ENCODE measurements around the gene IP6K1.

The IP6K1 gene

GRCh38 chr3:49723296-49723627 is 63.1 kb downstream of the IP6K1 start:
- Histone ChIP-seq H2AK5ac (ENCODE audit: low read length) (peak overlapping the region; percentile 29), H3K79me2 (ENCODE audit: control insufficient read depth, insufficient read depth, low read length) (peaks cover 7% of the 10 kb centered on the region), H3K9ac (ENCODE audit: low read length) (peak overlapping the region; percentile 85), H4K8ac (ENCODE audit: low read depth, low read length) (no peak overlapping the region), H2BK15ac (replicated peaks; ENCODE audit: low read depth) (no peak overlapping the region), H4K5ac (ENCODE audit: low read length) (no peak overlapping the region), H3K4ac (ENCODE audit: low read depth, low read length) (peak overlapping the region; percentile 17), H2BK5ac (ENCODE audit: low read length) (no peak overlapping the region), H3K18ac (ENCODE audit: low read length) (no peak overlapping the region), H3K23ac (ENCODE audit: low read length) (no peak overlapping the region), H2BK120ac (ENCODE audit: low read depth, low read length) (no peak overlapping the region), H3K27ac (ENCODE audit: low read depth, low read length) (no peak overlapping the region), H3K27me3 (ENCODE audit: insufficient read depth, low read length, poor library complexity) (no peaks in the 10 kb centered on the region), H3K4me2 (ENCODE audit: low read length) (peak overlapping the region; percentile 59), H3K79me1 (ENCODE audit: low read length) (peaks cover 12% of the 10 kb centered on the region), H3K36me3 (ENCODE audit: control insufficient read depth, insufficient read depth, low read length) (peaks cover 6% of the 10 kb centered on the region), H3K4me1 (ENCODE audit: control insufficient read depth, low read depth, low read length) (peaks cover 4% of the 10 kb centered on the region), H3K4me3 (ENCODE audit: low read length) (peak overlapping the region; percentile 74), H3K56ac (ENCODE audit: low read length) (peak overlapping the region; percentile 90)
- DNase-seq = peak; percentile 61
- WGBS (ENCODE audit: extremely low coverage, insufficient coverage, low lambda C conversion rate) = no CpG with 5 or more reads among the region's 20 CpGs

GRCh38 chr3:49722896-49723295 is 63.4 kb downstream of the IP6K1 start:
- Histone ChIP-seq H4K5ac (ENCODE audit: low read length) (no peak overlapping the region), H4K8ac (ENCODE audit: low read depth, low read length) (no peak overlapping the region), H3K4me2 (ENCODE audit: low read length) (peak overlapping the region; percentile 59), H3K79me2 (ENCODE audit: control insufficient read depth, insufficient read depth, low read length) (peaks cover 7% of the 10 kb centered on the region), H3K27me3 (ENCODE audit: insufficient read depth, low read length, poor library complexity) (no peaks in the 10 kb centered on the region), H3K23ac (ENCODE audit: low read length) (no peak overlapping the region), H3K27ac (ENCODE audit: low read depth, low read length) (no peak overlapping the region), H3K79me1 (ENCODE audit: low read length) (peaks cover 12% of the 10 kb centered on the region), H2AK5ac (ENCODE audit: low read length) (no peak overlapping the region), H2BK15ac (replicated peaks; ENCODE audit: low read depth) (no peak overlapping the region), H3K4me3 (ENCODE audit: low read length) (peak overlapping the region; percentile 74), H3K4ac (ENCODE audit: low read depth, low read length) (no peak overlapping the region), H3K56ac (ENCODE audit: low read length) (peak overlapping the region; percentile 90), H3K4me1 (ENCODE audit: control insufficient read depth, low read depth, low read length) (peaks cover 4% of the 10 kb centered on the region), H3K9ac (ENCODE audit: low read length) (peak overlapping the region; percentile 85), H2BK5ac (ENCODE audit: low read length) (no peak overlapping the region), H2BK120ac (ENCODE audit: low read depth, low read length) (no peak overlapping the region), H3K36me3 (ENCODE audit: control insufficient read depth, insufficient read depth, low read length) (peaks cover 6% of the 10 kb centered on the region), H3K18ac (ENCODE audit: low read length) (no peak overlapping the region)
- DNase-seq = no peak
- no CpG with 5 or more reads among the region's 8 CpGs for WGBS (ENCODE audit: extremely low coverage, insufficient coverage, low lambda C conversion rate)

GRCh38 chr3:49721896-49722781 is 64.2 kb downstream of the IP6K1 start:
- Histone ChIP-seq H3K56ac (ENCODE audit: low read length) (no peak overlapping the region), H3K79me1 (ENCODE audit: low read length) (peaks cover 12% of the 10 kb centered on the region), H3K4ac (ENCODE audit: low read depth, low read length) (no peak overlapping the region), H2BK5ac (ENCODE audit: low read length) (no peak overlapping the region), H3K27me3 (ENCODE audit: insufficient read depth, low read length, poor library complexity) (no peaks in the 10 kb centered on the region), H3K36me3 (ENCODE audit: control insufficient read depth, insufficient read depth, low read length) (peaks cover 4% of the 10 kb centered on the region), H4K5ac (ENCODE audit: low read length) (no peak overlapping the region), H3K4me3 (ENCODE audit: low read length) (no peak overlapping the region), H2BK15ac (replicated peaks; ENCODE audit: low read depth) (no peak overlapping the region), H4K8ac (ENCODE audit: low read depth, low read length) (no peak overlapping the region), H3K27ac (ENCODE audit: low read depth, low read length) (no peak overlapping the region), H2AK5ac (ENCODE audit: low read length) (no peak overlapping the region), H3K4me1 (ENCODE audit: control insufficient read depth, low read depth, low read length) (peaks cover 4% of the 10 kb centered on the region), H3K23ac (ENCODE audit: low read length) (no peak overlapping the region), H3K4me2 (ENCODE audit: low read length) (no peak overlapping the region), H3K18ac (ENCODE audit: low read length) (no peak overlapping the region), H3K9ac (ENCODE audit: low read length) (no peak overlapping the region), H2BK120ac (ENCODE audit: low read depth, low read length) (no peak overlapping the region), H3K79me2 (ENCODE audit: control insufficient read depth, insufficient read depth, low read length) (peaks cover 7% of the 10 kb centered on the region)
- no peak for DNase-seq
- no CpG with 5 or more reads among the region's 26 CpGs for WGBS (ENCODE audit: extremely low coverage, insufficient coverage, low lambda C conversion rate)

DNA sequence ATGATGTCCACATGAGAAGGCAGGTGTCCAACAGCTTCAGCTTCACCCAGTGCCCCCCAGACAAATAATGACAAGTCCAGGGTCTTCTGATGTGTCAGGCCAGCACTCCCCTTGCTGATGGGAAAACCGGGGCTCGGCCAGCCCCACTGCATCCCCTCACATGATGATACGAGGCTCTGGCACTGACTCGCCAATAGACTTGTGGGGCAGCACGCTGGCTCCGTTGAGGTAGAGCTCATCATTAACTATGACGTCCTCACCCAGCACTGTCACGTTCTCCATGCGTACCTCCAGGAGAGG is 64.8 kb downstream of the IP6K1 start:
- H3K79me2 ChIP-seq (ENCODE audit: control insufficient read depth, insufficient read depth, low read length) = peaks cover 7% of the 10 kb centered on the region
- no CpG with 5 or more reads among the region's 9 CpGs for WGBS (ENCODE audit: extremely low coverage, insufficient coverage, low lambda C conversion rate)

DNA sequence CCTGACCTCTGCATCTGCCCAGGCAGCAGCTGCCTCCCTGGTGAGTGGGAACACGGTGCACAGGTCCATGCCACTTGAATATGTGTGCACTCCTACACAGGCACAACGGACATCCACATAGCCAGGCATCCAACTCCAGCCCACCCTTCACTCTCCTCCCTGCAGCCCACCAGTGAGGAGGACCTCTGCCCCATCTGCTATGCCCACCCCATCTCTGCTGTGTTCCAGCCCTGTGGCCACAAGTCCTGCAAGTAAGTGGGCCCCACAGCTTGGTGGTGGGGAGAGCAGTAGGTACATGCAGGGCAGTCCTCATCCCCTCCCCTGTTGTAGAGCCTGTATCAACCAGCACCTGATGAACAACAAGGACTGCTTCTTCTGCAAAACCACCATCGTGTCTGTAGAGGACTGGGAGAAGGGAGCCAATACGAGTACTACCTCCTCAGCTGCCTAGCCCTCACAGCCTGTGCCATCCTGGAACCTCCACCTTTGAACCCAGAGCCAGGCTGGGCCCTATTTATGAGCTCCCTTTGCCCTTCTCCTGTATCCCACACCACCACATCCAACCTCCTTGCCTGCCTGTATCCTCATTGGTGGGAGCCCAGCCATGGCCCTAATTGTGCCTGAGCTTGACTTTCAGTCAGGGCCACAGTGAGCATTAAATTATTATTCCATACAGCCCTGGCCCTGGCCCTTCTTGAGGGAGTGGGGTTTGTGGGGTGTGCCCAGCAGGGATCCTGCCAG is 65.3 kb downstream of the IP6K1 start:
- no peak overlapping the region for H3K4me2 ChIP-seq (ENCODE audit: low read length)
- peaks cover 5% of the 10 kb centered on the region for H3K36me3 ChIP-seq (ENCODE audit: control insufficient read depth, insufficient read depth, low read length)
- no peak overlapping the region for H3K27ac ChIP-seq (ENCODE audit: low read depth, low read length)
- H4K5ac ChIP-seq (ENCODE audit: low read length) = no peak overlapping the region
- H3K23ac ChIP-seq (ENCODE audit: low read length) = no peak overlapping the region
- no peak for DNase-seq
- no peak overlapping the region for H3K4me3 ChIP-seq (ENCODE audit: low read length)
- H3K18ac ChIP-seq (ENCODE audit: low read length) = no peak overlapping the region
- H2AK5ac ChIP-seq (ENCODE audit: low read length) = no peak overlapping the region
- no peak overlapping the region for H3K56ac ChIP-seq (ENCODE audit: low read length)
- no peaks in the 10 kb centered on the region for H3K27me3 ChIP-seq (ENCODE audit: insufficient read depth, low read length, poor library complexity)
- no peak overlapping the region for H2BK120ac ChIP-seq (ENCODE audit: low read depth, low read length)
- peaks cover 7% of the 10 kb centered on the region for H3K79me2 ChIP-seq (ENCODE audit: control insufficient read depth, insufficient read depth, low read length)
- no peak overlapping the region for H2BK5ac ChIP-seq (ENCODE audit: low read length)
- H3K4ac ChIP-seq (ENCODE audit: low read depth, low read length) = no peak overlapping the region
- H3K9ac ChIP-seq (ENCODE audit: low read length) = no peak overlapping the region
- WGBS (ENCODE audit: extremely low coverage, insufficient coverage, low lambda C conversion rate) = no CpG with 5 or more reads among the region's 4 CpGs
- H4K8ac ChIP-seq (ENCODE audit: low read depth, low read length) = no peak overlapping the region
- no peak overlapping the region for H2BK15ac ChIP-seq (replicated peaks; ENCODE audit: low read depth)
- peaks cover 4% of the 10 kb centered on the region for H3K4me1 ChIP-seq (ENCODE audit: control insufficient read depth, low read depth, low read length)
- H3K79me1 ChIP-seq (ENCODE audit: low read length) = peaks cover 12% of the 10 kb centered on the region

More for the DNA sequence above, 64.8 kb downstream of the IP6K1 start:
- H3K79me1 ChIP-seq (ENCODE audit: low read length) = peaks cover 12% of the 10 kb centered on the region
- H2BK15ac ChIP-seq (replicated peaks; ENCODE audit: low read depth) = no peak overlapping the region
- no peak overlapping the region for H3K27ac ChIP-seq (ENCODE audit: low read depth, low read length)
- no peak overlapping the region for H2BK120ac ChIP-seq (ENCODE audit: low read depth, low read length)
- DNase-seq = no peak
- no peak overlapping the region for H3K18ac ChIP-seq (ENCODE audit: low read length)
- no peak overlapping the region for H4K8ac ChIP-seq (ENCODE audit: low read depth, low read length)
- no peak overlapping the region for H4K5ac ChIP-seq (ENCODE audit: low read length)
- H3K4me3 ChIP-seq (ENCODE audit: low read length) = no peak overlapping the region
- no peak overlapping the region for H3K9ac ChIP-seq (ENCODE audit: low read length)
- no peak overlapping the region for H3K56ac ChIP-seq (ENCODE audit: low read length)
- no peak overlapping the region for H3K4ac ChIP-seq (ENCODE audit: low read depth, low read length)
- H3K27me3 ChIP-seq (ENCODE audit: insufficient read depth, low read length, poor library complexity) = no peaks in the 10 kb centered on the region
- H3K36me3 ChIP-seq (ENCODE audit: control insufficient read depth, insufficient read depth, low read length) = peaks cover 4% of the 10 kb centered on the region
- peaks cover 4% of the 10 kb centered on the region for H3K4me1 ChIP-seq (ENCODE audit: control insufficient read depth, low read depth, low read length)
- no peak overlapping the region for H2AK5ac ChIP-seq (ENCODE audit: low read length)
- no peak overlapping the region for H3K4me2 ChIP-seq (ENCODE audit: low read length)
- H3K23ac ChIP-seq (ENCODE audit: low read length) = no peak overlapping the region
- H2BK5ac ChIP-seq (ENCODE audit: low read length) = no peak overlapping the region
